WTC11 (cell line): ENCODE data around the gene ZNF723. TPM values are rescaled to one million over a fixed set of nuclear protein-coding genes. Genes with fewer than 3 reads are reported as not detected.

Experiments
- ATAC-seq: fragments of 200-7000 bp; cut with Tn5 transposase; 2 replicates; pipeline ENCODE4 v1.10.0; 2021; ENCODE audit warnings: mild to moderate bottlenecking, moderate library complexity
- CTCF ChIA-PET: fragments of 300-600 bp; sonication (Branson Sonifier 250); formaldehyde crosslinking; loops from one replicate; lab custom pipeline; 2021; ENCODE audit warnings: antibody characterized with exemption; lab: Charles Lee
- POLR2A ChIA-PET: fragments of 350-600 bp; sonication (Branson Sonifier 250); formaldehyde crosslinking; loops from one replicate; lab custom pipeline; 2021; ENCODE audit warnings: antibody characterized with exemption; lab: Charles Lee
- DNase-seq: peaks from one replicate; pipeline ENCODE4 v3.0.0; 2021; ENCODE audit warnings: low spot score
- H3K27ac Mint-ChIP-seq: 2 replicates; pipeline ENCODE4 v1.8.0; 2021; ENCODE audit warnings: mixed read lengths
- H3K27me3 Mint-ChIP-seq: 2 replicates; pipeline ENCODE4 v1.8.0; 2021; ENCODE audit warnings: low read depth, mild to moderate bottlenecking, moderate library complexity, mixed read lengths
- H3K36me3 Mint-ChIP-seq: 2 replicates; pipeline ENCODE4 v1.8.0; 2021; ENCODE audit warnings: mixed read lengths
- H3K4me1 Mint-ChIP-seq: 2 replicates; pipeline ENCODE4 v1.8.0; 2022; ENCODE audit warnings: mixed read lengths
- H3K4me3 Mint-ChIP-seq: 2 replicates; pipeline ENCODE4 v1.8.0; 2021; ENCODE audit warnings: mild to moderate bottlenecking, moderate library complexity, mixed read lengths
- H3K9me3 Mint-ChIP-seq: 2 replicates; pipeline ENCODE4 v1.8.0; 2021; ENCODE audit warnings: mixed read lengths
- ARID4B ChIP-seq: sonication (generic); formaldehyde crosslinking; IDR thresholded peaks from 2 replicates; pipeline ENCODE4 v1.8.0; 2023; ENCODE audit warnings: missing genetic modification reagents, mild to moderate bottlenecking, borderline replicate concordance
- ATF1 ChIP-seq: sonication (generic); formaldehyde crosslinking; IDR thresholded peaks from 2 replicates; pipeline ENCODE4 v1.8.1; 2023; ENCODE audit warnings: mild to moderate bottlenecking, moderate library complexity, missing genetic modification reagents
- CDX4 ChIP-seq: fragments of 250-450 bp; sonication (Bioruptor Pico); IDR thresholded peaks from 2 replicates; pipeline ENCODE4 v1.9.0; 2021; ENCODE audit warnings: moderate library complexity, mild to moderate bottlenecking, inconsistent platforms, borderline replicate concordance
- CTCF ChIP-seq: fragments of 200-600 bp; IDR thresholded peaks from 2 replicates; pipeline ENCODE4 v1.8.0; 2022; ENCODE audit warnings: antibody characterized with exemption
- E2F4 ChIP-seq: sonication (generic); formaldehyde crosslinking; IDR thresholded peaks from 2 replicates; pipeline ENCODE4 v1.8.1; 2022; ENCODE audit warnings: low read depth, mild to moderate bottlenecking, moderate library complexity, missing genetic modification reagents, borderline replicate concordance
- E2F5 ChIP-seq: sonication (generic); formaldehyde crosslinking; IDR thresholded peaks from 2 replicates; pipeline ENCODE4 v1.8.1; 2022; ENCODE audit warnings: mild to moderate bottlenecking, moderate library complexity, missing genetic modification reagents
- EMX1 ChIP-seq: fragments of 250-450 bp; sonication (Bioruptor Pico); IDR thresholded peaks from 2 replicates; pipeline ENCODE4 v1.8.0; 2021; ENCODE audit warnings: mild to moderate bottlenecking
- ERG ChIP-seq: fragments of 250-450 bp; sonication (Bioruptor Pico); IDR thresholded peaks from 2 replicates; pipeline ENCODE4 v1.8.0; 2021; ENCODE audit warnings: mild to moderate bottlenecking
- ETV6 ChIP-seq: sonication (generic); formaldehyde crosslinking; IDR thresholded peaks from 2 replicates; pipeline ENCODE4 v1.8.1; 2022; ENCODE audit warnings: mild to moderate bottlenecking, missing genetic modification reagents
- IRF2 ChIP-seq: sonication (generic); formaldehyde crosslinking; IDR thresholded peaks from 2 replicates; pipeline ENCODE4 v1.8.0; 2022; ENCODE audit warnings: low read depth, missing genetic modification reagents, borderline replicate concordance
- MAX ChIP-seq: sonication (generic); formaldehyde crosslinking; IDR thresholded peaks from 2 replicates; pipeline ENCODE4 v1.8.0; 2022; ENCODE audit warnings: mild to moderate bottlenecking, missing genetic modification reagents
- NFYB ChIP-seq: sonication (generic); formaldehyde crosslinking; conservative IDR thresholded peaks from 2 replicates; pipeline ENCODE4 v1.8.0; 2022; ENCODE audit warnings: low read depth, missing genetic modification reagents
- SMAD4 ChIP-seq: sonication (generic); formaldehyde crosslinking; IDR thresholded peaks from 2 replicates; pipeline ENCODE4 v1.8.0; 2022; ENCODE audit warnings: mild to moderate bottlenecking, missing genetic modification reagents
- TEAD1 ChIP-seq: sonication (generic); formaldehyde crosslinking; IDR thresholded peaks from 2 replicates; pipeline ENCODE4 v1.8.0; 2022; ENCODE audit warnings: mild to moderate bottlenecking, missing genetic modification reagents
- TEAD4 ChIP-seq: sonication (generic); formaldehyde crosslinking; IDR thresholded peaks from 2 replicates; pipeline ENCODE4 v1.8.0; 2022; ENCODE audit warnings: mild to moderate bottlenecking, missing genetic modification reagents
- USF1 ChIP-seq: sonication (generic); formaldehyde crosslinking; IDR thresholded peaks from 2 replicates; pipeline ENCODE4 v1.8.0; 2022; ENCODE audit warnings: mild to moderate bottlenecking, missing genetic modification reagents
- ZNF232 ChIP-seq: sonication (generic); formaldehyde crosslinking; IDR thresholded peaks from 2 replicates; pipeline ENCODE4 v1.8.0; 2022; ENCODE audit warnings: mild to moderate bottlenecking, missing genetic modification reagents
- total RNA-seq: library from RNA; stranded (reverse); gene quantifications from 3 replicates; pipeline ENCODE4 v1.2.3, GENCODE V29; 2021

Gene ZNF723
- total RNA-seq, 1 experiment from 2014 or later: not detected

- TF ChIP-seq MAX (CRISPR knock-in tag) (no peak), CDX4 (CRISPR knock-in tag) (no peak), ETV6 (no peak), E2F5 (CRISPR knock-in tag) (no peak)
Measured at GRCh38 chr19:22797040-22797439, 35.1 kb upstream of the ZNF723 start (continued).

- no peak for TF ChIP-seq IRF2 (CRISPR knock-in tag)
- TF ChIP-seq ATF1 (CRISPR knock-in tag): no peak
- TF ChIP-seq E2F4 (CRISPR knock-in tag): no peak
- no peak for TF ChIP-seq TEAD4 (CRISPR knock-in tag)
- TF ChIP-seq ARID4B (CRISPR knock-in tag): no peak
- CTCF ChIA-PET: no interaction called here
Measured at GRCh38 chr19:22806418-22806817, 25.7 kb upstream of the ZNF723 start.

GRCh38 chr19:22807061-22807835 lies 24.8 kb upstream of the ZNF723 start:
- Mint-ChIP-seq H3K4me1 (no peaks in the 10 kb centered on the region), H3K4me3 (no peak overlapping the region), H3K27ac (no peak overlapping the region), H3K9me3 (peaks cover 50% of the 10 kb centered on the region), H3K27me3 (no peaks in the 10 kb centered on the region), H3K36me3 (peaks cover 48% of the 10 kb centered on the region)
- ATAC-seq (no peak), DNase-seq (no peak)
- ChIA-PET POLR2A (no interaction called here), CTCF (no interaction called here)
- TF ChIP-seq SMAD4 (CRISPR knock-in tag) (no peak), EMX1 (CRISPR knock-in tag) (no peak), ZNF232 (CRISPR knock-in tag) (no peak), USF1 (CRISPR knock-in tag) (no peak), IRF2 (CRISPR knock-in tag) (no peak), CTCF (no peak), TEAD1 (CRISPR knock-in tag) (no peak), NFYB (CRISPR knock-in tag) (no peak), ERG (no peak)

More at GRCh38 chr19:22806418-22806817, 25.7 kb upstream of the ZNF723 start:
- Mint-ChIP-seq H3K27me3 (no peaks in the 10 kb centered on the region), H3K4me1 (no peaks in the 10 kb centered on the region), H3K4me3 (no peak overlapping the region), H3K9me3 (peaks cover 46% of the 10 kb centered on the region), H3K27ac (no peak overlapping the region), H3K36me3 (peaks cover 46% of the 10 kb centered on the region)
- POLR2A ChIA-PET: no interaction called here
- ATAC-seq (no peak), DNase-seq (no peak)
